ENCODE measurements around the gene GABRR1. TPM values are rescaled to one million over a fixed set of nuclear protein-coding genes. Genes with fewer than 3 reads are reported as not detected.

The GABRR1 gene
- total RNA-seq, 3 donors from 2014 or later, result not detected

DNA sequence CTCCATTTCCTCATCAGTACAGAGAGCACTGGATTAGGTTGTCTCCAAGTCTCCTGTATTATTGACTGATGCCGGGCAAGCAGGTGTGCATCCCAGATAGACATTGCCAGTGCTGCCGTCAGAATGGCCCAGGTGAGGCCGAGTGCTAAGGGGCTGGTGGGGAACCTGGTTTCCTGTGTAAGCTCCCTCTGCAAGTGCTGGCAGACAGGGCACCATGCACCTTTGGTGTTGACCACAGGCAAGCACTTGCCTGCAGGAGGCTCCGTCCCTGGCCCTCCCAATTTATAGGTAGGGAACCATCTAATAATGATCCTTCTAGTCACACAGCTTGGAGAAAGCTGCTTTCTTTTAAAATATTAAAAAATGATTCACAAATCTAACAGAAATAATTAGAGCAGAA lies 747 bp downstream of the GABRR1 start:
- no peak for ATAC-seq
- Histone ChIP-seq H3K9me3 (no peaks in the 10 kb centered on the region), H3K4me1 (ENCODE audit: low read depth) (no peaks in the 10 kb centered on the region), H3K36me3 (ENCODE audit: low read depth) (no peaks in the 10 kb centered on the region), H3K4me3 (no peak overlapping the region)
- intact Hi-C loops (cut with DNase I, micrococcal nuclease), result no loop called here
- TF ChIP-seq CTCF (IDR thresholded peaks at IDR 0.05), result no peak
- DNase-seq, result no peak

DNA sequence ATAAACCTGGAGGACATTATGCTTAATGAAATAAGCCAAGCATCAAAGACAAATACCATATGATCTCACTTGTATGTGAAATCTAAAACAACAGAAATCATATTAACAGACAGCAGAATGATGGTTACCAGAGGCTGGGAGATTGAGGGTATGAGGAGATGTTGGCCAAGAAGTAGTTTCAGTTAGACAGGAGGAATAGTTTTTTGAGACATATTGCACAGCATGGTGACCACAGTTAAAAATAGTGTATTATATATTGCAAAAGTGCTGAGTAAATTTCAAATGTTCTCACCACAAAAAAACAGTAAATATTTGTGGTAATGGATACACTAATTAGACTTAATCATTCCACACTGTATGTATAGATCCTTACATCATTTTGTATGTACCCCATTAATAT lies 1.8 kb downstream of the GABRR1 start:
- H3K9me3 ChIP-seq, result no peaks in the 10 kb centered on the region
- H3K4me1 ChIP-seq (ENCODE audit: low read depth), result no peaks in the 10 kb centered on the region
- no peaks in the 10 kb centered on the region for H3K36me3 ChIP-seq (ENCODE audit: low read depth)
- intact Hi-C loops (cut with DNase I, micrococcal nuclease), result no loop called here
- no peak for ATAC-seq
- no peak overlapping the region for H3K4me3 ChIP-seq
- TF ChIP-seq CTCF (IDR thresholded peaks at IDR 0.05), result no peak
- DNase-seq, result no peak

DNA sequence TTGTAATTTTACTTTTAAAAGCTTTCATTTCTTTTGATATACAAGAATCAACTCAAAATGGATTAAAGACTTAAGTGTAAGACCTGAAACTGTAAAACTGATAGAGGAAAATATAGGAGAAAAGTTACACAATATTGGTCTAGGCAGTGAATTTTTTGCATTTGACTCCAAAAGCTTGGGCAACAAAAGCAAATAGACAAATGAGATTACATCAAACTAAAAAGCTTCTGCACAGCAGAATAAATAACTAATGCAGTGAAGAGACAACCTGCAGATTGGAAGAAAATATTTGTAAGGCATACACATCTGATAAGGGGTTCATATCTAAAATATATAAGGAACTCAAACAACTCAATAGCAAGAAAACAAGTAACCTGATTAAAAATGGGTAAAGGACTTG lies 3.0 kb downstream of the GABRR1 start:
- no peaks in the 10 kb centered on the region for H3K4me1 ChIP-seq (ENCODE audit: low read depth)
- ATAC-seq (no peak), DNase-seq (no peak)
- no peaks in the 10 kb centered on the region for H3K36me3 ChIP-seq (ENCODE audit: low read depth)
- H3K9me3 ChIP-seq, result no peaks in the 10 kb centered on the region
- intact Hi-C loops (cut with DNase I, micrococcal nuclease), result no loop called here
- H3K4me3 ChIP-seq, result no peak overlapping the region
- TF ChIP-seq CTCF (IDR thresholded peaks at IDR 0.05), result no peak

GRCh38 chr6:89212472-89212871 lies 4.7 kb downstream of the GABRR1 start:
- intact Hi-C loops (cut with DNase I, micrococcal nuclease), result no loop called here
- H3K9me3 ChIP-seq, result no peaks in the 10 kb centered on the region
- no peaks in the 10 kb centered on the region for H3K36me3 ChIP-seq (ENCODE audit: low read depth)
- DNase-seq (no peak), ATAC-seq (no peak)
- H3K4me1 ChIP-seq (ENCODE audit: low read depth), result no peaks in the 10 kb centered on the region
- no peak overlapping the region for H3K4me3 ChIP-seq
- TF ChIP-seq CTCF (IDR thresholded peaks at IDR 0.05), result no peak

DNA sequence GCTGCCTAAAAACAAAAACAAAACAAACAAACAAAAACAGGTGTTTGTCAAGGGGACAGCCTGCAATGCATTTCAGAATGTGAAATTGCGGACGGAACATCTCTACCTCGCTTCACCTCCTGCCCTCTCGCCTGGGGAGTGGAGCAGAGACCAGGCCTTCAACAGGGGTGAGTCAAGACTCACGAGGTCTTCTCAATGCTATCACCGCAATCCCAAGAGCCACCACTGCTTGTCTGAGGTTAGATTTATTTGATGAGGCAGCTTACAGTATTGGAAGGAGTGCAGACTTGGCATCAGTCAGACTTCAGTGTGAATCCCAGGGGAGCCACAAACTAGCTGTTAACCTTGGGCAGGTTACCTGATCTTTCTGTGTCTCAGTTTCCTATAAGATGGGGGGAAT lies 7.7 kb downstream of the GABRR1 start:
- TF ChIP-seq CTCF (IDR thresholded peaks at IDR 0.05), result no peak
- DNase-seq (no peak), ATAC-seq (no peak)
- H3K9me3 ChIP-seq, result no peaks in the 10 kb centered on the region
- no peaks in the 10 kb centered on the region for H3K36me3 ChIP-seq (ENCODE audit: low read depth)
- no peak overlapping the region for H3K4me3 ChIP-seq
- H3K4me1 ChIP-seq (ENCODE audit: low read depth), result no peaks in the 10 kb centered on the region
- intact Hi-C loops (cut with DNase I, micrococcal nuclease), result no loop called here

DNA sequence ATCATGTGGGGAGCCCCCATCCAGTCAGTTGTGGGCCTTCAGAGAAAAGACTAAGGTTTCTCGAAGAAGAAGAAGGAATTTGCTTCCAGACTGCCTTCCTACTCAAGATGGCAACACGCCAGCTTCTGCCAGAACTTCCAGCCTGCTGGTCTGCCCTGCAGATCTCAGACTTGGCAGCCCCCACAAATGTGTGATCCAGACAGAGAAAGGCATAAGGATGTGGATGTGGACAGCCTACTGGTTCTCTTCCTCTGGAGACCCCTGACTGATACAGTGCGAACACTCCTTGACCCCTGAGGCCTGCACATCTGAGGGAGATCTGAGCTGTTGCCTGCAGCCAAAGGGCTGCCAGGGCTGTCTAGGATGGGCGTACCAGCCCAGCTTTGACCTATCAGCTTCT lies 8.6 kb downstream of the GABRR1 start:
- ATAC-seq (no peak), DNase-seq (no peak)

More for the DNA sequence above, 8.6 kb downstream of the GABRR1 start:
- no peaks in the 10 kb centered on the region for H3K4me1 ChIP-seq (ENCODE audit: low read depth)
- no peak for TF ChIP-seq CTCF (IDR thresholded peaks at IDR 0.05)
- H3K4me3 ChIP-seq, result no peak overlapping the region
- H3K9me3 ChIP-seq, result no peaks in the 10 kb centered on the region
- intact Hi-C loops (cut with DNase I, micrococcal nuclease), result no loop called here
- H3K36me3 ChIP-seq (ENCODE audit: low read depth), result no peaks in the 10 kb centered on the region

All from mucosa of descending colon (tissue), 3 donors.